HUES64 (cell line): ENCODE data around the gene FCF1.

Source experiments
- H3K27ac ChIP-seq: 2 replicates; pipeline ENCODE4 v1.7.0; 2013; ENCODE audit warnings: low read depth, low read length, inconsistent platforms
- H3K27me3 ChIP-seq: 2 replicates; pipeline ENCODE4 v1.6.1; 2013; ENCODE audit warnings: mild to moderate bottlenecking, low read length; ENCODE audit not compliant: insufficient read depth
- H3K36me3 ChIP-seq: 2 replicates; pipeline ENCODE4 v1.6.1; 2013; ENCODE audit warnings: mild to moderate bottlenecking, low read length; ENCODE audit not compliant: insufficient read depth
- H3K4me1 ChIP-seq: 2 replicates; pipeline ENCODE4 v1.6.1; 2013; ENCODE audit warnings: mild to moderate bottlenecking, low read length, moderate library complexity; ENCODE audit not compliant: insufficient read depth
- H3K4me3 ChIP-seq: 2 replicates; pipeline ENCODE4 v1.5.1; 2013; ENCODE audit warnings: mild to moderate bottlenecking, low read length, moderate library complexity
- H3K9ac ChIP-seq: 2 replicates; pipeline ENCODE4 v1.6.1; 2013; ENCODE audit warnings: mild to moderate bottlenecking, low read depth, low read length
- H3K9me3 ChIP-seq: 2 replicates; pipeline ENCODE4 v1.6.1; 2013; ENCODE audit warnings: low read depth, low read length; ENCODE audit not compliant: insufficient read depth
- WGBS: fragments of 150-250, 120-280 bp; methylation state at CpG from one replicate; pipeline ENCODE4 v1.1.7; 2013; ENCODE audit warnings: missing lambda C conversion rate; 5-methylcytosine and 5-hydroxymethylcytosine counted together

Gene FCF1

DNA sequence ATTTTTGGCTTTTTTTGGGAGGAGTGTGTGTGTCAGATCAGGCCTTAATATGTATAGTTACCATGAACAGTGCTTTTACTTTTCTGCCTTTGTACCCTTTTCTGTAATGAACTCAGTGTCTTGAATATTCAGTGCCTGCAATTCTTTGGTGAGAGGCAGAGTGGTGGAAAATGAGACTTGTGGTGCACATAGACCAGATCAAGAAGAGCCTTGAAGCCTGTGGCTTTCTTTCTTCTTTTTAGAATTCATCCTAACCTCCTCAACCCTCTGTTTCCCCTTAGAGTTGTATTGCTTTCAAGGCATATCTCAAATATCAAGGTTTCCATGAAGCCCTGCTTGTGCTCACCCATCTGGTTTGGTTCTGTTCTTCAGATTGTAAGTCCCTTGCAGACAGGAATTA lies 52.8 kb downstream of the FCF1 start:
- peaks cover 20% of the 10 kb centered on the region for H3K36me3 ChIP-seq
- peak overlapping the region; percentile 22; the same call in 1 of the 2 replicates for H3K9ac ChIP-seq
- peak overlapping the region; percentile 75 for H3K4me3 ChIP-seq
- no peaks in the 10 kb centered on the region for H3K27me3 ChIP-seq
- H3K9me3 ChIP-seq: no peaks in the 10 kb centered on the region
- H3K4me1 ChIP-seq: peaks cover 18% of the 10 kb centered on the region
- H3K27ac ChIP-seq: no peak overlapping the region

DNA sequence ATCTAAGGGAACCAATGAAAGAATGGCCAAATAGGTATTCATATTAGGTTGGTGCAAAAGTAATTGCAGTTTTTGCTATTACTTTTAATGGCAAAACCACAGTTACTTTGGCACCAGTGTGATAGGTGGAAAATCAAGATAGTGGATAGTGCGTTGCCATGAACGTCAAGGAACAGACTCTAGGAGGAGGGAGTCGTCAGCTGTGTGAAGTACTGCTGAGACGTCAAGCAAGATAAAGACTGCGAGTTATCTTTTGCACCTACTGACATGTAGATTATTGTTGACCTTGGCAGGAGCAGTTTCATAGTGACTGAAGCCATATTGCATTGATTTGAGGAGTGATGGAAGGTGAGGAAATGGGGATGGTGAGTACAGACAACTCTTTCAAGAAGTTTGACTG lies 58.5 kb downstream of the FCF1 start:
- Histone ChIP-seq H3K27ac (no peak overlapping the region), H3K4me1 (no peaks in the 10 kb centered on the region), H3K9me3 (no peaks in the 10 kb centered on the region), H3K4me3 (no peak overlapping the region), H3K36me3 (peaks cover 39% of the 10 kb centered on the region), H3K27me3 (no peaks in the 10 kb centered on the region), H3K9ac (no peak overlapping the region)
- WGBS: 91% methylated on average over 5 of the region's 5 CpGs

DNA sequence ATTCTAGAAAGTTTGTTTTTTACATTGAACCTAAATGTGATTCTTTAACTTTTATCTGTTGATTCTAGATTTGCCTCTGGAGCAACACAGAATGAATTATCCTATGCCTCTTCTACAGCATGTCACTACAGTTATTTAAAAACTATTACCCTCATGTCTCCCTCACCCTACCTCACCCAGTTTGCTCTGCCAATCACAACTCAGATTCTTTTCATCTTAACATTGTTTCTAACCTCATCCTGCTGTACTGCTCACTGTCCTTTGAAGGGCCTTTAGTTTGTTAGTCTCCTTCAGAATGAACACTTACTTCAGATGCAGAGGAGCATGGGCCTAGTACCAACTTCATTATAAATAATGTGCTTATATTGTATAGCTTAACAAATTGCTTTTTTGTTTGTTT lies 71.7 kb downstream of the FCF1 start:
- Histone ChIP-seq H3K4me3 (no peak overlapping the region), H3K9ac (no peak overlapping the region), H3K9me3 (no peaks in the 10 kb centered on the region), H3K4me1 (peaks cover 8% of the 10 kb centered on the region), H3K27ac (0 out of 2 replicates have a peak overlapping the region, but pooled peaks have one; percentile 21), H3K27me3 (no peaks in the 10 kb centered on the region), H3K36me3 (peaks cover 90% of the 10 kb centered on the region)

DNA sequence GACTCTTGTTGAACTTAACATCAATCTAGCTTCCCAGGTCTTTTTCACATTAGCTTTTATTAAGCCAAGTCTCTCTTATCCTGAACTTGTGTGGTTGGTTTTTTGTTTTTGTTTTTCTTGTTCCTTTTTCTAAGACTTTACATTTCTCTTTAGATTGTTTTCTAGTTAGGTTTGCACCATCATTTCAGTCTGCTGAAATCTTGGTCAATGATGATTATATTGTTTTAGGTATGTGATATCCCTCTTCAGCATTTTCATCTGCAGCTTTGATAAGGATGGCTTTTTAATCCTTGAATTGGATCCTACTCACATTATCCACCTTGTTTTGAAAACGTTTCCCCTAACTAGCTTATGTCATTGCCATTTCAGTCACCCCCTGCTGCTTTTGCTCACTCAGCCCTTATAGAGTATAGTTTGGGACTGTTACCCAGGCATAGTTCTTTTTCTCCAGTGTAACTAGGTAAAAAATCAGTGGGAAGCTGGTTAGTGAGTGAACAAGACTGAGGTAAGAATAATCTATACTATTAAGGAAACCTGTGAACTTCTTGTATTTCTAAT lies 72.2 kb downstream of the FCF1 start:
- peaks cover 8% of the 10 kb centered on the region for H3K4me1 ChIP-seq
- H3K4me3 ChIP-seq: no peak overlapping the region
- H3K27ac ChIP-seq: no peak overlapping the region
- 38% methylated on average over 1 of the region's 1 CpG for WGBS
- H3K9me3 ChIP-seq: no peaks in the 10 kb centered on the region
- H3K27me3 ChIP-seq: no peaks in the 10 kb centered on the region
- H3K36me3 ChIP-seq: peaks cover 85% of the 10 kb centered on the region
- H3K9ac ChIP-seq: no peak overlapping the region

DNA sequence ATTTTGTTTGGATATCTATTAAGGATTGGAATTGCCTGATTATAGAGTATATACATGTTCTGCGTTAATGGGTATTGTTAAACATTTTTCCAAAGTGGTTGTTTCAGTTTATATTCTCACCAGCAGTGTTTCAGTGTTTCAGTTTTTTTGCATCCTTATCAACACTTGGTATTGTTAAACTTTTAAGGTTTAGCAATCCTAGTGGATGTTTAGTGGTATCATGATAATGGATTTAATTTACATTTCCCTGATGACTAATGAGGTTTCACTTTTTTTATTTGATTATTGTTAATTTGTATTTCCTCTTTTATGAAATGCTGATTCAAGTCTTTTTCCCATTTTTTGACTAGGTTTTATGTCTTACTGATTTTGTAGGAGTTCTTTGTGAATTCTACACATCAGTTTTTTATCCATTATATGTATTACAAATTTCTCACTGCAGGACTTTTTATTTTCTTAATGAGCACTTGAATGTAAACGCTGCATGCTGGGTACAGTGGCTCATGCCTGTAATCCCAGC lies 73.9 kb downstream of the FCF1 start:
- Histone ChIP-seq H3K4me3 (no peak overlapping the region), H3K36me3 (peaks cover 67% of the 10 kb centered on the region), H3K9me3 (no peaks in the 10 kb centered on the region), H3K27ac (no peak overlapping the region), H3K27me3 (no peaks in the 10 kb centered on the region), H3K4me1 (peaks cover 17% of the 10 kb centered on the region), H3K9ac (no peak overlapping the region)
- WGBS: 96% methylated on average over 2 of the region's 2 CpGs
